ENCODE measurements around the gene CAMK1G. TPM values are rescaled to one million over a fixed set of nuclear protein-coding genes. Genes with fewer than 3 reads are reported as not detected.

The CAMK1G gene
- polyA plus RNA-seq, 1 experiment: 2.1 TPM

DNA sequence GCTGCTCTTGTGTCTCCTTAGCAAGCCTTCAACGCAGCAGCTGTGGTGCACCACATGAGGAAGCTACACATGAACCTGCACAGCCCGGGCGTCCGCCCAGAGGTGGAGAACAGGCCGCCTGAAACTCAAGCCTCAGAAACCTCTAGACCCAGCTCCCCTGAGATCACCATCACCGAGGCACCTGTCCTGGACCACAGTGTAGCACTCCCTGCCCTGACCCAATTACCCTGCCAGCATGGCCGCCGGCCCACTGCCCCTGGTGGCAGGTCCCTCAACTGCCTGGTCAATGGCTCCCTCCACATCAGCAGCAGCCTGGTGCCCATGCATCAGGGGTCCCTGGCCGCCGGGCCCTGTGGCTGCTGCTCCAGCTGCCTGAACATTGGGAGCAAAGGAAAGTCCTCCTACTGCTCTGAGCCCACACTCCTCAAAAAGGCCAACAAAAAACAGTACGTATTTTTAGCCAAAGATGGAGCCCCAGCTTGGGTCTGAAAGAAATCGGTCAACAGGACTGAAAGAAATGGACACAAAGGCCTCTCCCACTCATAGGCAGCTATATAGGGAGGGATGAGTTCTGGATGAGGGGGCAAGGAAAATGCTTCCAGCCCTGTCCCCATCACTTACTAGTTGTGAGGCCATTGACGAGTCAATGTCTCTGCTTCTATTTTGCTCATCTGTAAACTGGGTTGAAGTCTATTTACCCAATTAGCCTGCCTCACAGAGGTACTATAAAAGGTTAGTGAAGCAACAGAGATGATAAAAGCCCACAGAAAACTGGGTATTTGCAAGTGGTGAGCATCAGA lies 28.5 kb downstream of the CAMK1G start:
- no peaks in the 10 kb centered on the region for H3K27me3 ChIP-seq (ENCODE audit: control insufficient read depth, insufficient read depth, low read length)
- POLR2A ChIA-PET: no interaction called here
- TF ChIP-seq, protein P1, sequence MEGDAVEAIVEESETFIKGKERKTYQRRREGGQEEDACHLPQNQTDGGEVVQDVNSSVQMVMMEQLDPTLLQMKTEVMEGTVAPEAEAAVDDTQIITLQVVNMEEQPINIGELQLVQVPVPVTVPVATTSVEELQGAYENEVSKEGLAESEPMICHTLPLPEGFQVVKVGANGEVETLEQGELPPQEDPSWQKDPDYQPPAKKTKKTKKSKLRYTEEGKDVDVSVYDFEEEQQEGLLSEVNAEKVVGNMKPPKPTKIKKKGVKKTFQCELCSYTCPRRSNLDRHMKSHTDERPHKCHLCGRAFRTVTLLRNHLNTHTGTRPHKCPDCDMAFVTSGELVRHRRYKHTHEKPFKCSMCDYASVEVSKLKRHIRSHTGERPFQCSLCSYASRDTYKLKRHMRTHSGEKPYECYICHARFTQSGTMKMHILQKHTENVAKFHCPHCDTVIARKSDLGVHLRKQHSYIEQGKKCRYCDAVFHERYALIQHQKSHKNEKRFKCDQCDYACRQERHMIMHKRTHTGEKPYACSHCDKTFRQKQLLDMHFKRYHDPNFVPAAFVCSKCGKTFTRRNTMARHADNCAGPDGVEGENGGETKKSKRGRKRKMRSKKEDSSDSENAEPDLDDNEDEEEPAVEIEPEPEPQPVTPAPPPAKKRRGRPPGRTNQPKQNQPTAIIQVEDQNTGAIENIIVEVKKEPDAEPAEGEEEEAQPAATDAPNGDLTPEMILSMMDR (IDR thresholded peaks at IDR 0.05; ENCODE audit: low read depth, low read length): no peak
- no peak overlapping the region for H3K27ac ChIP-seq (ENCODE audit: low read depth, low read length)
- CTCF ChIA-PET: interaction anchor here (2.1 kb wide), 1 partner anchor 15 kb away, joined by 8 read pairs; no protein-coding TSS in a partner anchor
- H3K4me3 ChIP-seq (ENCODE audit: low read depth, low read length): no peak overlapping the region
- no peak for DNase-seq (ENCODE audit: low read depth, low spot score)
- H3K9me3 ChIP-seq (ENCODE audit: control insufficient read depth, insufficient read depth, low read length): no peaks in the 10 kb centered on the region; the same call in 1 of the 2 replicates

GRCh38 chr1:209612646-209613399 lies 29.3 kb downstream of the CAMK1G start:
- Histone ChIP-seq H3K4me3 (ENCODE audit: low read depth, low read length) (no peak overlapping the region), H3K9me3 (ENCODE audit: control insufficient read depth, insufficient read depth, low read length) (no peaks in the 10 kb centered on the region; the same call in 1 of the 2 replicates), H3K27me3 (ENCODE audit: control insufficient read depth, insufficient read depth, low read length) (no peaks in the 10 kb centered on the region), H3K27ac (ENCODE audit: low read depth, low read length) (no peak overlapping the region)
- ChIA-PET CTCF (interaction anchor here (1.1 to 2.1 kb wide), 3 partner anchors 14 to 46 kb away, joined by 3 to 8 read pairs (median 3); no protein-coding TSS in a partner anchor), POLR2A (no interaction called here)
- DNase-seq (ENCODE audit: low read depth, low spot score): no peak
- TF ChIP-seq, protein P1 (IDR thresholded peaks at IDR 0.05; ENCODE audit: low read depth, low read length): no peak

- ChIA-PET CTCF (interaction anchor here (1.0 to 1.2 kb wide), 3 partner anchors 37 to 47 kb away, joined by 3 read pairs; no protein-coding TSS in a partner anchor), POLR2A (no interaction called here)
- Histone ChIP-seq H3K9me3 (ENCODE audit: control insufficient read depth, insufficient read depth, low read length) (no peaks in the 10 kb centered on the region; the same call in 1 of the 2 replicates), H3K27me3 (ENCODE audit: control insufficient read depth, insufficient read depth, low read length) (no peaks in the 10 kb centered on the region), H3K4me3 (ENCODE audit: low read depth, low read length) (no peak overlapping the region), H3K27ac (ENCODE audit: low read depth, low read length) (no peak overlapping the region)
- DNase-seq (ENCODE audit: low read depth, low spot score): no peak
- TF ChIP-seq, protein P1 (IDR thresholded peaks at IDR 0.05; ENCODE audit: low read depth, low read length): no peak
Observed at GRCh38 chr1:209613400-209614150, 30.1 kb downstream of the CAMK1G start.

- Histone ChIP-seq H3K9me3 (ENCODE audit: control insufficient read depth, insufficient read depth, low read length) (no peaks in the 10 kb centered on the region; the same call in 1 of the 2 replicates), H3K27ac (ENCODE audit: low read depth, low read length) (no peak overlapping the region), H3K4me3 (ENCODE audit: low read depth, low read length) (no peak overlapping the region), H3K27me3 (ENCODE audit: control insufficient read depth, insufficient read depth, low read length) (no peaks in the 10 kb centered on the region)
- POLR2A ChIA-PET: no interaction called here
- TF ChIP-seq, protein P1 (IDR thresholded peaks at IDR 0.05; ENCODE audit: low read depth, low read length): no peak
- CTCF ChIA-PET: interaction anchor here (1.0 to 1.1 kb wide), 2 partner anchors 37 to 45 kb away, joined by 3 read pairs; no protein-coding TSS in a partner anchor
- no peak for DNase-seq (ENCODE audit: low read depth, low spot score)
Observed at GRCh38 chr1:209614151-209614420, 30.6 kb downstream of the CAMK1G start.

Data from AG04450 (cell line).